Frontal cortex (tissue), 4 donors: ENCODE measurements around the gene ZNF700. TPM values are rescaled to one million over a fixed set of nuclear protein-coding genes. Genes with fewer than 3 reads are reported as not detected.
"Not testable (repeated sequence)": the region's sequence is repeated elsewhere in the genome, so short reads cannot be mapped to it uniquely, and the experiment has no call there.

Source experiments
- DNase-seq, 2 donors: peaks; one replicate each; pipeline ENCODE4 v3.0.0; 2012; ENCODE audit warnings: low spot score in 2 of 2
- FAIRE-seq: peaks from 2 replicates; lab custom pipeline; 2012; peaks lifted over from hg19 to GRCh38; lab: Jason Lieb, UNC
- total RNA-seq: library from RNA; depleted of rRNA; stranded (reverse); fragments of >200 nt; gene quantifications from one replicate; pipeline ENCODE4 v1.2.3, GENCODE V29; 2014
- donor health status: control.
- donor health status: control.
- donor health status: control.

Gene ZNF700
- total RNA-seq, 1 donor from 2014 or later: 13.5 TPM

DNA sequence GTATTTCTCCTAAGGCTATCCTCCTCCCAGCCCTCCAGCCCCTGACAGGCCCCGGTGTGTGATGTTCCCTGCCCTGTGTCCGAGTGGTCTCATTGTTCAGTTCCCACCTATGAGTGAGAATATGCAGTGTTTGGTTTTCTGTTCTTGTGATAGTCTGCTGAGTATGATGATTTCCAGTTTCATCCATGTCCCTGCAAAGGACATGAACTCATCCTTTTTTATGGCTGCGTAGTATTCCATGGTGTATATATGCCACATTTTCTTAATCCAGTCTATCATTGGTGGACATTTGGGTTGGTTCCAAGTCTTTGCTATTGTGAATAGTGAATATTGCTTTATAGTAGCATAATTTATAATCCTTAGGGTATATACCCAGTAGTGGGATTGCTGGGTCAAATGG is 10.9 kb downstream of the ZNF700 start:
- FAIRE-seq: not testable (repeated sequence)

DNA sequence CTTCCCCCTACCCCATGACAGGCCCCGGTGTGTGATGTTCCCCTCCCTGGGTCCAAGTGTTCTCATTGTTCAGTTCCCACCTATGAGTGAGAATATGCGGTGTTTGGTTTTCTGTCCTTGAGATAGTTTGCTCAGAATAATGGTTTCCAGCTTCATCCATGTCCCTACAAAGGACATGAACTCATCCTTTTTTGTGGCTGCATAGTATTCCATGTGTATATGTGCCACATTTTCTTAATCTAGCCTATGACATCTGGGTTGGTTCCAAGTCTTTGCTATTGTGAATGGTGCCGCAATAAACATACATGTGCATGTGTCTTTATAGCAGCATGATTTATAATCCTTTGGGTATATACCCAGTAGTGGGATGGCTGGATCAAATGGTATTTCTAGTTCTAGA is 13.5 kb downstream of the ZNF700 start:
- not testable (repeated sequence) for FAIRE-seq, DNase-seq

More for the DNA sequence above, 10.9 kb downstream of the ZNF700 start:
- DNase-seq: not testable (repeated sequence)

DNA sequence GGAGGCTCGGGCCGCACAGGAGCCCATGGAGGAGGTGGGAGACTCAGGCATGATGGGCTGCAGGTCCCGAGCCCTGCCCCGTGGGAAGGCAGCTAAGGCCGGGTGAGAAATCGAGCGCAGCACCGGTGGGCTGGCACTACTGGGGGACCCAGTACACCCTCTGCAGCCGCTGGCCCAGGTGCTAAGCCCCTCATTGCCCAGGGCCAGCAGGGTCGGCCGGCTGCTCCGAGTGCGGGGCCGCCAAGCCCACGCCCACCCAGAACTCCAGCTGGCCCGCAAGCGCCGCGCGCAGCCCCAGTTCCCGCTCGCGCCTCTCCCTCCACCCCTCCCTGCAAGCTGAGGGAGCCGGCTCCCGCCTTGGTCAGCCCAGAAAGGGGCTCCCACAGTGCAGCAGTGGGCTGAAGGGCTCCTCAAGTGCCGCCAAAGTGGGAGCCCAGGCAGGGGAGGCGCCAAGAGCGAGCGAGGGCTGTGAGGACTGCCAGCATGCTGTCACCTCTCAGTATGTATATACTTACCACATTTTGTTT is 16.5 kb downstream of the ZNF700 start:
- DNase-seq, FAIRE-seq: not testable (repeated sequence)

DNA sequence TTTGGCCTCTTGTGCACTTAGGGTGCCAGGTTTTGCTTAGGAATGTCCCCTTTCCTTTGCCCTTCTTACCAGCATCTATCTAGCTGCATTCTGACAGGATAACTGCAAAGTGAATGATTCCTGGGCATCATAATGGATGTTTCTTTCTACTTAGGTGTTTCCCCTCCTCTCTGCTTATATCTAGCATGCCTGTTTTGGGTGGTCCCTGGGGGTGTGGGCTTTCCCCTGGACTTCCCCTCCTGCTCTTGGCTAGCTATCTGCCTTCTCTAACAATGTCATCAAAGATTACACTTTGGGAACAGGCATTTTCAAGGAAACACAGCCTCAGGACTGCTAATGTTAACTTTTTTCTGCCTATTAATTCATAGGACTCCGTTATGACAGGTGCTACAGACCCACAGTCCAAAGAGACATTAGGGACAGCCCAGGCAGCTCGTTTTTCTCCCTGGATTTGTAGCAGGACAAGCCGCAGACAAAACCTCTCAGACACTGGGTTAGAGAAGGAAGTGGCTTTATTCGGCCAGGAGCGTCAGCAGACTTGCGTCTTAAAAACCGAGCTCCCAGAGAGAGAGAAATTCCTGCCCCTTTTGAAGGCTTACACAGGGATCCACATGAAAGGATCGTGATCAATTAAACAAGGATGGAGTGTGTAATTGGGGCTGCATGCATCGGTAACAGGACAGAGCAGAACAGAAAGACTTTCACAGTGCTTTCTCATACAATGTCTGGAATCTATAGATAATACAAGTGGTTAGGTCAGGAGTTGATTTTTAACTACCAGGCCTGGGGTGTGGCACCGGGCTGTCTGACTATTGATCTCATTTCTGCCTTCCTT is 17.3 kb downstream of the ZNF700 start:
- FAIRE-seq (no peak), DNase-seq (no peak)

DNA sequence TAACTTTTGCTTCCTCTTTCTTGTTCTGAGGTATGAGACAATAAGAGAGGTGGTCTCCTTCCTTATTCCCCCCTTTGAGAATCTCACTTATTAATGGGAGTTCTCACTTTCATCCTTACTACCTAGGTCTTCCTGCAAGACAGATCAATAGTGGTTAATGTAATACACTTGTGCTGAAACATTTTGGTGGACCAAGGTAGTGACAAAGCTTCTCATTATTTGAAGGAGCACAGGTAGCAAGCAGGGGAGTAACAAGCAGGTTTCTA is 17.9 kb downstream of the ZNF700 start:
- FAIRE-seq: no peak
- no peak for DNase-seq

DNA sequence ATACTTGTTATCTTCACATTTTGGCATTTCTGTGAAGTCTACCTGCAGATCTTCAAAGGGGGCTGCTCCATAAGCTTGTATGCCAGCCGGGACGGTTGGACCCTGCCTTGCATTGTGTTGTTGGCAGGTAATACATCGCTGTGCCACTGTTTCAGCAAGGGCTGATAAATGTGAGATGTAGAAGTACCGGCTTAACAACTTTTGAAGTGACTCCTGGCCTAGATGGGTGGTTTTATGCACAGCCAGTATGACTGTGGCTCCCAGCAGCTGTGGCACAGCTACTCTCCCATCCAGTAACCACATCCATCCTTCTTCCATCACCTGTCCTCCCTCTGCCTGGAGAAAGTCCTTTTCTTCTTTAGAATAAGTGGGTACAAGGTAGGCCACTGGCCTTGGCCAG is 19.7 kb downstream of the ZNF700 start:
- FAIRE-seq (no peak), DNase-seq (no peak)

DNA sequence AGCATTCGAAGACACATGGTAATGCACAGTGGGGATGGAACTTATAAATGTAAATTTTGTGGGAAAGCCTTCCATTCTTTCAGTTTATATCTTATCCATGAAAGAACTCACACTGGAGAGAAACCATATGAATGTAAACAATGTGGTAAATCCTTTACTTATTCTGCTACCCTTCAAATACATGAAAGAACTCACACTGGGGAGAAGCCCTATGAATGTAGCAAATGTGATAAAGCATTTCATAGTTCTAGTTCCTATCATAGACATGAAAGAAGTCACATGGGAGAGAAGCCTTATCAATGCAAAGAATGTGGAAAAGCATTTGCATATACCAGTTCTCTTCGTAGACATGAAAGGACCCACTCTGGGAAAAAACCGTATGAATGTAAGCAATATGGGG is 23.7 kb downstream of the ZNF700 start:
- no peak for DNase-seq
- FAIRE-seq: no peak

DNA sequence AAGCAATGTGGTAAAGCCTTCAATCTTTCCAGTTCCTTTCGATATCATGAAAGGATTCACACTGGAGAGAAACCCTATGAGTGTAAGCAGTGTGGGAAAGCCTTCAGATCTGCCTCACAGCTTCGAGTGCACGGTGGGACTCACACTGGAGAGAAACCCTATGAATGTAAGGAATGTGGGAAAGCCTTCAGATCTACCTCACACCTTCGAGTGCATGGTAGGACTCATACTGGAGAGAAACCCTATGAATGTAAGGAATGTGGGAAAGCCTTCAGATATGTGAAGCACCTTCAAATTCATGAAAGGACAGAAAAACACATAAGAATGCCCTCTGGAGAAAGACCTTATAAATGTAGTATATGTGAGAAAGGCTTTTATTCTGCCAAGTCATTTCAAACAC is 24.3 kb downstream of the ZNF700 start:
- FAIRE-seq (no peak), DNase-seq (no peak)

DNA sequence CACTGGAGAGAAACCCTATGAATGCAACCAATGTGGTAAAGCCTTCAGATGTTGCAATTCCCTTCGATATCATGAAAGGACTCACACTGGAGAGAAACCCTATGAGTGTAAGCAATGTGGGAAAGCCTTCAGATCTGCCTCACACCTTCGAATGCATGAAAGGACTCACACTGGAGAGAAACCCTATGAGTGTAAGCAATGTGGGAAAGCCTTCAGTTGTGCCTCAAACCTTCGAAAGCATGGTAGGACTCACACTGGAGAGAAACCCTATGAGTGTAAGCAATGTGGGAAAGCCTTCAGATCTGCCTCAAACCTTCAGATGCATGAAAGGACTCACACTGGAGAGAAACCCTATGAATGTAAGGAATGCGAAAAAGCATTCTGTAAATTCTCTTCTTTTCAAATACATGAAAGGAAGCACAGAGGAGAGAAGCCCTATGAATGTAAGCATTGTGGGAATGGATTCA is 24.7 kb downstream of the ZNF700 start:
- not testable (repeated sequence) for DNase-seq, FAIRE-seq

DNA sequence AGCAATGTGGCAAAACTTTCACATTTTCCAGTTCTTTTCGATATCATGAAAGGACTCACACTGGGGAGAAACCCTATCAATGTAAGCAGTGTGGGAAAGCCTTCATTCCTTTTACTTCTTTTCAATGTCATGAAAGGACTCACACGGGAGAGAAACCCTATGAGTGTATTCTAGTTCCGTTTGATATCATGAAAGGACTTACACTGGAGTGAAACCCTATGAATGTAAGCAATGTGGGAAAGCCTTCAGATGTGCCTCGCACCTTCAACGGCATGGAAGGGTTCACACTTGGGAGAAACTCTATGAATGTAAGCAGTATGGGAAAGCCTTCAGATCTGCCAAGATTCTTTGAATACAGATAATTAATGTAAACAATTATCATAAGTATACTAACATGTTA is 25.4 kb downstream of the ZNF700 start:
- no peak for FAIRE-seq
- DNase-seq: no peak

DNA sequence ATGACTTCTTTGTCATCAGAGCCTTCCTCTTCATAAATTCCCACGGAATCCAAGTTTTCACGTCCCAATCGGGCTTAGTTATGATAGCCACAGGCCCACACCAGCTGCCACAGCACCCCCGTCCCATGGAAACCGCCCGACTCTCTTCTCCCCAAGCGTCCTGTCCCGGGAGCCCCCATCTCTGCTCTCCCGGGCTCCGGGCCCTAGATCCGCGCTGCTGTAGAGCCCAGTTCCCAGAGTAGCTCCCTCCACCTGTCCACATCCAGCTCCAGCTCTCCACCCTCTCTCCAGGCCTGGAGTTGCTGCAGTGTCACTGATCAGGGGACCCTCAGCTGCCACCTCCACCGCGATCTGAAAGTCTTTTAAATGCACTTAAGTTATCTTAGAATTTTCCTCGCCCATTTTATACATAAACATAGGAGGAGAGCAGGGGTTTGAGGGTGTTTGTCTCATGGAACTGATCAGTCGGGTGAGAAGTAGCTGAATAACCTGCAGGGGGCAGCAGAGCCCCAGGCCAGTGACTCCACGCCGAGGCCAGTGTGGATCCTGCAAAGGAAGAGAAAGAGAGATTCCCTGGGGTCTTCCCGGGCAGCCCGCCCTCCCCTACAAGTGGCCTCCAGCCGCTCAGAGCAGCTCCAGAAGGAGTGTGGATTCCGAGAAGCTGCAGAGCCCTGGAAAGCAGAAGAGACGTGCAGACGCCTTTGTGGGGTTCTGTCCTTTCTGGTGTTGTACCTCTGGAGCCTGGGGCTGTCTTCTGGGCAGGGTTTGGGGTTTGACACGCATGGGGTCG is 38.9 kb downstream of the ZNF700 start:
- FAIRE-seq (no peak), DNase-seq (peak; percentile 52 to 69)

DNA sequence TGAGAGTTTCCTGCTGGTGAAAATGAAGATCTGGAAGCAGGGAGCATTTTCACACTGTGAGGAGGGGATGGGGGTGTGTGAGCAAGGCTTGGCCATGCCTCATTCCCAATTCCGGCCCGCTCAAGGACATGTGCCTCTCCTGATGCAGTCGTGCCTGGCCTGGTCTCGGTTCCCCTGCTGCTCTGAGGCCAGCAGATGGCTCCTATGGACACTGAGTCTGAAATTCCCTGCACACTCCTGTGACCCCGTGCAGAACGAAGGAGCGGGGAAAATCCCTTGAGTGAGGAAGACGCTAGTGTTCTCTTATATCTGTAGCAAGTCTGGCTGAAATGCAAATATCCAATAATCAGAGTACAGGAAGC is 39.6 kb downstream of the ZNF700 start:
- DNase-seq (peak in 1 of 2 donors; percentile 8), FAIRE-seq (no peak)

DNA sequence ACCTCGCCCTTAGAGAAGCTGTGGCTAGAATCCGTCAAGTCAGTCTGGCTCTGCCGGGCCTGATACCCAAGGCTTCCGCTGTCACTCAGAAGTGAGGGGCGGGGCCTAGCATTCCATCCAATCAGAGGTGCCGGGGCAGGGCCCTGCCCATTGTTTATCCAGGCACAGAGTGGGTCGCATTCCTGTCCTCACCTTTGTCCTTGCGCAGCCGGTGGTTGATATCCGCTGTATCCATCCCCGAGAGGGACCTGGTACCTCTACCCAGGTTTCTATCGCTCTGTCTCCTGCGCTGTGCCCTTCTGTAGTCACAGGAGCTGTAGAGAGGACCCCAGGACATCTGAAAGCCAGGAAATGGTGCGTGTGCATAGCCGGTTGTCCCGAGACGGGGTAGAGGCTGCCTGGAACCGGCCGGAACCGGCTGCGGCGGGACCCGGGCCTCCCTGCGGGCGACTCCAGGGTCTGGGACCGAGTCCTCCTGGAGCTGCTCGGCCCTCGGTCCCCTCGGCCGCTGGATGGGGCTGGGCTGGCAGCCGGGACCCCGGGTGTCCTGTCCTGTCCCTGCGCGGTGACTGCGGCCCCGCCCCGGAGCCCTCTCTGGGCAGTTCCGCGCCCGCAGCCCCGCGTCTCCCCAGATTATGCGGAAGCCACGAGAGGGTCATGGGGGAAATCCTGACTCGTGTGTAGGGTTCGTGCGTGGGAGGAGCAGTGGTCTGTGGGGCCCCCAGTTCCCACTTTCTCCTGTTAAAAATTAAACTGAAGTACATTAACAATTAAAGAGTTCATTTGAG is 40.1 kb downstream of the ZNF700 start, which contains the start of gene ZNF763:
Gene ZNF763, plus strand, starts transcription at position 183 of the 788 bp plus-strand sequence. Its CDS starts 169 bp downstream, at position 352.
- FAIRE-seq: no peak
- peak; percentile 84 to 88 for DNase-seq

DNA sequence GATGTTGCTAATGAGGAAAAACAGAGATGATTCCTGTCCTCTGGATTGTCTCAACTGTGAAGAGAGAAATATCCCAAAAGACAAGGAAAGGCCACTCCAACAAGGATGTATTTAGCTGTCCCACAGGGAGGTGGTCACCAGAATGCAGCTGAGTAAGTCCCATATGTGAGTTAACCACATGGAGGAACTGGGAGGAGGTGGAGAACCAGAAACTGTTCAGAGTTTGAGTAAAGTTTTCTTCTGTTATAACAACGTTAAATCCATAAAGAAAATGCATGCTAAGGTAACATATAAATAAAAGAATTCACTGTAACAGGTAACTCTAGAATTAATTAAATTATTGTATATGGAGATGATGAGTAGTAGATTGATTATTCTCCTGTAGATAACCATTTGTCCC is 45.3 kb downstream of the ZNF700 start:
- DNase-seq (no peak), FAIRE-seq (no peak)

DNA sequence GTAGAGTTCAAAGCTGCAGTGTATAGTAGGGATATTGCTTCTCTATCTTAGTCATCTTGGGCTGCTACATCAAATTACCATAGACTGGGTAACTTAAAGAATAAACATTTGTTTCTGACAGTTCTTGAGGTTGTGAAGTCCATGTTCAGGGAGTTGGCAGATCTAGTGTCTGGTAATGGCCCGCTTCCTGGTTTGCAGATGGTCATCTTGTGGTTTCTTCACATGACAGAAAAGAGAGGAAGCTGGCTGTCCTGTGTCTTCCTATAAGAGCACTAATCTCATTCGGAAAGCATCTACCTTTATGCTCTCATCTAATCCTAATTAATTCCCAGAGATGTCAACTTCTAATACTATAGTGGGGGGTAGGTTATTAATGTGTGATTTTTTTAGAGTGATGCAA is 46.1 kb downstream of the ZNF700 start:
- no peak for DNase-seq
- FAIRE-seq: no peak

DNA sequence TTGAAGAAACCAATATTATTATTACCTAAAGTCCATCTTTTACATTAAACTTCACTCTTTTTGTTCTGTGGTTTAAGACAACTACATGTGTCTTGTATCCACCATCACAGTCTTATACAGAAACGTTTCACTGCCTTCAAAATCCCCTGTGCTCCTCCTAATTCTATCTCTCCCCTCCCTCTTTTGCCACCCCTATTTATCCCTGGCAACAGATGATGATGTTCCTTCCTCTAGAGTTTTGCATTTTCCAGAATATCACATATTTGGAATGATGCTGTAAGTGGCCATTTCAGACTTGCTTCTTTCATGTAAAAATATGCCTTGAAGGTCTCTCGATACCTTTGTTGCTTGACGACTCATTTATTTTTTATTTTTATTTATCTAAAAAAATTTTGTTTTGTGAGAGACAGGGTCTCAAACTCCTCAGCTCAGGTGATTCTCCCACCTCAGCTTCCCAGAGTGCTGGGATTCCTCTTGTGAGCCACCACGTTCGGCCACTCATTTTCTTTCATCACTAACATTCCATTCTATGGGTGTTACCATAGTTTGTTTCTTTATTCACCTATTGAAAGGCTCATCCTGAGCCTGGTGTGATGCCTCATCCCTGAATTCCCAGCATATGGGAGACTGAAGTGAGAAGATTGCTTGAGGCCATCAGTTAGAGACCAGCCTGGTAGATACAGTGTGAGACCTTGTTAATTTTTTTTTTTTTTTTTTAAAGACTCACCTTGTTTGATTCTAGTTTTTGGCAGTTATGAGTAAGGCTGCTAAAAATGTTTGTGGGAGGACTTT is 48.3 kb downstream of the ZNF700 start:
- FAIRE-seq (no peak), DNase-seq (no peak)

DNA sequence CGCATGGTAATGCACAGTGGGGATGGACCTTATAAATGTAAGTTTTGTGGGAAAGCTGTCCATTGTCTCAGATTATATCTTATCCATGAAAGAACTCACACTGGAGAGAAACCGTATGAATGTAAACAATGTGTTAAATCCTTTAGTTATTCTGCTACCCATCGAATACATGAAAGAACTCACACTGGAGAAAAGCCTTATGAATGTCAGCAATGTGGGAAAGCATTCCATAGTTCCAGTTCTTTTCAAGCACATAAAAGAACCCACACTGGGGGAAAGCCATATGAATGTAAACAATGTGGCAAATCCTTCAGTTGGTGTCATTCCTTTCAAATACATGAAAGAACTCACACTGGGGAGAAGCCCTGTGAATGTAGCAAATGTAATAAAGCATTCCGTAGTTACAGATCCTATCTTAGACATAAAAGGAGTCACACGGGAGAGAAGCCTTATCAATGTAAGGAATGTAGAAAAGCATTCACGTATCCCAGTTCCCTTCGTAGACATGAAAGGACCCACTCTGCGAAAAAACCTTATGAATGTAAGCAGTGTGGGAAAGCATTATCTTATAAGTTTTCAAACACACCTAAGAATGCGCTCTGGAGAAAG is 53.7 kb downstream of the ZNF700 start:
- FAIRE-seq: no peak
- no peak for DNase-seq

DNA sequence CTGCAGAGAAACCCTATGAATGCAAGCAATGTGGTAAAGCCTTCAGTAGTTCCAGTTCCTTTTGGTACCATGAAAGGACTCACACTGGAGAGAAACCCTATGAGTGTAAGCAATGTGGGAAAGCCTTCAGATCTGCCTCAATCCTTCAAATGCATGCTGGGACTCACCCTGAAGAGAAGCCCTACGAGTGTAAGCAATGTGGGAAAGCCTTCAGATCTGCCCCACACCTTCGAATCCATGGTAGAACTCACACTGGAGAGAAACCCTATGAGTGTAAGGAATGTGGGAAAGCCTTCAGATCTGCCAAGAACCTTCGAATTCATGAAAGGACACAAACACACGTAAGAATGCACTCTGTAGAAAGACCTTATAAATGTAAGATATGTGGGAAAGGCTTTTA is 54.6 kb downstream of the ZNF700 start:
- no peak for FAIRE-seq

DNA sequence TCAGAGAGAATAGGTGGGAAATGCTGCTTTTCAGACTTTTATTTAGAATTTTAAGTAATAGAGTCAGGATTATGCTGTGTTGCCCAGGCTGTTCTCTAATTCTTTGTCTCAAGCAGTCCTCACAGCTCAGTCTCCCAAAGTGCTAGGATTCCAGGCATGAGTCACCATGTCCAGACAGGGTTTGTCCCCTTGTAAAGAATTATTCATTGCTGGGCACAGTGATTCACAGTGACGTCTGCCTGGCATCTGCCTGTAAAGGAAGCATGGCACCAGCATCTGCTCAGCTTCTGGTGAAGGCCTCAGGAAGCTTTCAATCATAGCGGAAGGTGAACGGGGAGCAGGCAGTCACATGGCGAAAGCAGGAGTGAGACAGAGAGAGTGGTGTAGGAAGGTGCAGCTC is 57.6 kb downstream of the ZNF700 start:
- DNase-seq (no peak), FAIRE-seq (no peak)

More for the DNA sequence above, 54.6 kb downstream of the ZNF700 start:
- DNase-seq: no peak
